Right hindlimb (tissue), 1 donor: ENCODE results near the gene C11orf68.
A peak's percentile ranks its signal among the peaks of the same experiment; 100 is the strongest.
"Not testable (repeated sequence)": the region's sequence is repeated elsewhere in the genome, so short reads cannot be mapped to it uniquely, and the experiment has no call there.

Experiments
- DNase-seq: peaks from one replicate; pipeline ENCODE4 v3.0.0-alpha.2; 2018

The C11orf68 gene

GRCh38 chr11:65918211-65919140, at the start of gene C11orf68:
TSS of gene C11orf68 (minus strand) at chr11:65919062. CDS start at chr11:65919031, 31 bp downstream.
- DNase-seq, result no peak

GRCh38 chr11:65967329-65967934, 48.6 kb upstream of the C11orf68 start:
- DNase-seq, result no peak

GRCh38 chr11:65965986-65966762, 47.3 kb upstream of the C11orf68 start:
- DNase-seq, result no peak

- no peak for DNase-seq
Measured at GRCh38 chr11:65964906-65965305, 46.0 kb upstream of the C11orf68 start.

GRCh38 chr11:65962141-65962564, 43.3 kb upstream of the C11orf68 start:
- DNase-seq, result no peak

GRCh38 chr11:65961267-65962140, 42.6 kb upstream of the C11orf68 start, which contains the start of gene SART1:
TSS of gene SART1 (plus strand) at chr11:65961734. CDS start at chr11:65961781, 47 bp downstream.
- peak; percentile 99 for DNase-seq

- no peak for DNase-seq
Measured at GRCh38 chr11:65960824-65961266, 42.0 kb upstream of the C11orf68 start.

- no peak for DNase-seq
Measured at GRCh38 chr11:65958774-65959420, 40.0 kb upstream of the C11orf68 start.

GRCh38 chr11:65958291-65958690, 39.4 kb upstream of the C11orf68 start:
- DNase-seq, result no peak

- DNase-seq, result no peak
Measured at GRCh38 chr11:65954771-65955170, 35.9 kb upstream of the C11orf68 start.

- DNase-seq, result no peak
Measured at GRCh38 chr11:65953471-65953870, 34.6 kb upstream of the C11orf68 start.

- no peak for DNase-seq
Measured at GRCh38 chr11:65952052-65952521, 33.2 kb upstream of the C11orf68 start.

GRCh38 chr11:65951641-65952040, 32.8 kb upstream of the C11orf68 start:
- not testable (repeated sequence) for DNase-seq

GRCh38 chr11:65950711-65951110, 31.8 kb upstream of the C11orf68 start:
- not testable (repeated sequence) for DNase-seq

GRCh38 chr11:65947603-65948125, 28.8 kb upstream of the C11orf68 start:
- no peak for DNase-seq

GRCh38 chr11:65947133-65947532, 28.3 kb upstream of the C11orf68 start:
- DNase-seq, result no peak

- no peak for DNase-seq
Measured at GRCh38 chr11:65946655-65947054, 27.8 kb upstream of the C11orf68 start.

GRCh38 chr11:65945941-65946558, 27.2 kb upstream of the C11orf68 start:
- DNase-seq, result no peak

GRCh38 chr11:65945430-65945911, 26.6 kb upstream of the C11orf68 start, which contains the start of gene TSGA10IP:
TSS of gene TSGA10IP (plus strand) at chr11:65945480. CDS start at chr11:65945676, 196 bp downstream.
- DNase-seq, result no peak

GRCh38 chr11:65944767-65945166, 25.9 kb upstream of the C11orf68 start:
- no peak for DNase-seq
